UCSD-AML1 (cell line): ENCODE results near the gene YAF2.

Experiments
- DNase-seq: peaks from one replicate; lab custom pipeline; 2025; ENCODE audit not compliant: unreplicated experiment; lab: John Stamatoyannopoulos, UW

The YAF2 gene

GRCh38 chr12:42238240-42239140 is at the start of gene YAF2:
YAF2 (minus strand) TSS chr12:42238248; CDS start chr12:42238180, 68 bp downstream.
- DNase-seq = peak; percentile 85

GRCh38 chr12:42286741-42287140 is 48.7 kb upstream of the YAF2 start:
- DNase-seq = no peak

- no peak for DNase-seq
Measured at GRCh38 chr12:42285431-42285830, 47.4 kb upstream of the YAF2 start.

GRCh38 chr12:42284876-42285275 is 46.8 kb upstream of the YAF2 start:
- no peak for DNase-seq

- DNase-seq = no peak
Measured at GRCh38 chr12:42284157-42284556, 46.1 kb upstream of the YAF2 start.

GRCh38 chr12:42283739-42284138 is 45.7 kb upstream of the YAF2 start:
- DNase-seq = no peak

- DNase-seq = no peak
Measured at GRCh38 chr12:42282294-42282693, 44.2 kb upstream of the YAF2 start.

GRCh38 chr12:42281844-42282243 is 43.8 kb upstream of the YAF2 start:
- no peak for DNase-seq

GRCh38 chr12:42281278-42281677 is 43.2 kb upstream of the YAF2 start:
- DNase-seq = no peak

GRCh38 chr12:42278128-42278510 is 40.1 kb upstream of the YAF2 start:
- DNase-seq = no peak

GRCh38 chr12:42277396-42278127 is 39.5 kb upstream of the YAF2 start:
- no peak for DNase-seq

GRCh38 chr12:42275499-42275898 is 37.5 kb upstream of the YAF2 start:
- DNase-seq = no peak

GRCh38 chr12:42273706-42274105 is 35.7 kb upstream of the YAF2 start:
- DNase-seq = no peak

- no peak for DNase-seq
Measured at GRCh38 chr12:42270596-42270995, 32.5 kb upstream of the YAF2 start.

- DNase-seq = no peak
Measured at GRCh38 chr12:42267413-42268190, 29.6 kb upstream of the YAF2 start.

GRCh38 chr12:42266579-42267230 is 28.7 kb upstream of the YAF2 start:
- DNase-seq = no peak

GRCh38 chr12:42262271-42262670 is 24.2 kb upstream of the YAF2 start:
- no peak for DNase-seq

GRCh38 chr12:42261708-42262107 is 23.7 kb upstream of the YAF2 start:
- no peak for DNase-seq

- no peak for DNase-seq
Measured at GRCh38 chr12:42260518-42260917, 22.5 kb upstream of the YAF2 start.

GRCh38 chr12:42259699-42260098 is 21.7 kb upstream of the YAF2 start:
- DNase-seq = no peak

GRCh38 chr12:42255866-42256261 is 17.8 kb upstream of the YAF2 start:
- no peak for DNase-seq
